HUES48 (cell line): Measurements from ENCODE around the gene PPM1N.
A peak's percentile ranks its signal among the peaks of the same experiment; 100 is the strongest.
"Not testable (repeated sequence)": the region's sequence is repeated elsewhere in the genome, so short reads cannot be mapped to it uniquely, and the experiment has no call there.

Experiments
- H3K27ac ChIP-seq: one replicate; pipeline ENCODE4 v1.7.0; 2013; ENCODE audit warnings: low read depth, low read length, inconsistent platforms
- H3K27me3 ChIP-seq: 2 replicates; pipeline ENCODE4 v1.6.1; 2013; ENCODE audit warnings: mild to moderate bottlenecking, low read length; ENCODE audit not compliant: control insufficient read depth, insufficient read depth
- H3K36me3 ChIP-seq: 2 replicates; pipeline ENCODE4 v1.6.1; 2013; ENCODE audit warnings: low read length; ENCODE audit not compliant: control insufficient read depth, insufficient read depth
- H3K4me1 ChIP-seq: 2 replicates; pipeline ENCODE4 v1.6.1; 2013; ENCODE audit warnings: mild to moderate bottlenecking, low read length; ENCODE audit not compliant: control insufficient read depth, insufficient read depth
- H3K4me3 ChIP-seq: 2 replicates; pipeline ENCODE4 v1.5.1; 2013; ENCODE audit warnings: mild to moderate bottlenecking, low read depth, low read length
- H3K9ac ChIP-seq: 2 replicates; pipeline ENCODE4 v1.6.1; 2013; ENCODE audit warnings: mild to moderate bottlenecking, low read depth, low read length, moderate library complexity
- H3K9me3 ChIP-seq: 2 replicates; pipeline ENCODE4 v1.6.1; 2013; ENCODE audit warnings: low read length; ENCODE audit not compliant: control insufficient read depth, insufficient read depth

PPM1N gene

GRCh38 chr19:45505151-45505995 is 7.1 kb downstream of the PPM1N start:
- H3K9ac ChIP-seq: no peak overlapping the region
- H3K4me3 ChIP-seq: no peak overlapping the region
- no peak overlapping the region for H3K27ac ChIP-seq

GRCh38 chr19:45505996-45506245 is 7.7 kb downstream of the PPM1N start:
- peak overlapping the region; percentile 96 for H3K27ac ChIP-seq
- no peak overlapping the region for H3K9ac ChIP-seq

More at GRCh38 chr19:45505151-45505995, 7.1 kb downstream of the PPM1N start:
- peaks cover 1% of the 10 kb centered on the region; the same call in 1 of the 2 replicates for H3K36me3 ChIP-seq
- no peaks in the 10 kb centered on the region for H3K9me3 ChIP-seq
- no peaks in the 10 kb centered on the region for H3K27me3 ChIP-seq
- peaks cover 22% of the 10 kb centered on the region for H3K4me1 ChIP-seq

GRCh38 chr19:45506246-45506988 is 8.2 kb downstream of the PPM1N start:
- Histone ChIP-seq H3K27ac (peak overlapping the region; percentile 96), H3K9me3 (no peaks in the 10 kb centered on the region), H3K4me3 (peak overlapping the region; percentile 100), H3K36me3 (peaks cover 7% of the 10 kb centered on the region), H3K4me1 (peaks cover 16% of the 10 kb centered on the region), H3K9ac (peak overlapping the region; percentile 53; the same call in 1 of the 2 replicates), H3K27me3 (no peaks in the 10 kb centered on the region)

More at GRCh38 chr19:45505996-45506245, 7.7 kb downstream of the PPM1N start:
- H3K36me3 ChIP-seq: peaks cover 5% of the 10 kb centered on the region
- H3K27me3 ChIP-seq: no peaks in the 10 kb centered on the region
- peaks cover 21% of the 10 kb centered on the region for H3K4me1 ChIP-seq
- no peaks in the 10 kb centered on the region for H3K9me3 ChIP-seq
- peak overlapping the region; percentile 100 for H3K4me3 ChIP-seq

- no peaks in the 10 kb centered on the region for H3K9me3 ChIP-seq
- peaks cover 7% of the 10 kb centered on the region for H3K36me3 ChIP-seq
- H3K4me3 ChIP-seq: peak within 1 kb of the TSS; percentile 100
- peak within 1 kb of the TSS; percentile 97 for H3K9ac ChIP-seq
- H3K27me3 ChIP-seq: no peaks in the 10 kb centered on the region
- H3K4me1 ChIP-seq: peaks cover 11% of the 10 kb centered on the region
- H3K27ac ChIP-seq: peak within 1 kb of the TSS; percentile 96
Measured at GRCh38 chr19:45506989-45507871, 9.0 kb downstream of the PPM1N start, which contains the start of gene VASP. Gene VASP (plus strand): TSS chr19:45507479. CDS start chr19:45507772, 293 bp downstream.

GRCh38 chr19:45507872-45508416 is 9.7 kb downstream of the PPM1N start:
- H3K36me3 ChIP-seq: peaks cover 10% of the 10 kb centered on the region
- H3K9ac ChIP-seq: peak overlapping the region; percentile 97
- H3K27me3 ChIP-seq: no peaks in the 10 kb centered on the region
- H3K9me3 ChIP-seq: no peaks in the 10 kb centered on the region
- H3K27ac ChIP-seq: peak overlapping the region; percentile 96
- peaks cover 11% of the 10 kb centered on the region for H3K4me1 ChIP-seq
- peak overlapping the region; percentile 100 for H3K4me3 ChIP-seq

- H3K4me1 ChIP-seq: peaks cover 11% of the 10 kb centered on the region
- H3K4me3 ChIP-seq: peak overlapping the region; percentile 100
- no peaks in the 10 kb centered on the region for H3K27me3 ChIP-seq
- H3K9ac ChIP-seq: peak overlapping the region; percentile 97
- H3K27ac ChIP-seq: peak overlapping the region; percentile 96
- peaks cover 11% of the 10 kb centered on the region for H3K36me3 ChIP-seq
- no peaks in the 10 kb centered on the region for H3K9me3 ChIP-seq
Measured at GRCh38 chr19:45508417-45508860, 10.2 kb downstream of the PPM1N start.

GRCh38 chr19:45508861-45509691 is 10.8 kb downstream of the PPM1N start:
- Histone ChIP-seq H3K9ac (peak overlapping the region; percentile 40), H3K36me3 (peaks cover 11% of the 10 kb centered on the region), H3K27me3 (no peaks in the 10 kb centered on the region), H3K9me3 (no peaks in the 10 kb centered on the region), H3K4me1 (peaks cover 11% of the 10 kb centered on the region), H3K27ac (peak overlapping the region; percentile 96), H3K4me3 (peak overlapping the region; percentile 100)

- Histone ChIP-seq H3K4me3 (peak overlapping the region; percentile 48), H3K9me3 (no peaks in the 10 kb centered on the region), H3K36me3 (peaks cover 11% of the 10 kb centered on the region), H3K4me1 (peaks cover 11% of the 10 kb centered on the region), H3K27me3 (no peaks in the 10 kb centered on the region), H3K9ac (peak overlapping the region; percentile 10; the same call in 1 of the 2 replicates), H3K27ac (peak overlapping the region; percentile 96)
Measured at GRCh38 chr19:45509692-45510015, 11.4 kb downstream of the PPM1N start.

GRCh38 chr19:45510352-45510751 is 12.1 kb downstream of the PPM1N start:
- peaks cover 11% of the 10 kb centered on the region for H3K36me3 ChIP-seq
- not testable (repeated sequence) for H3K4me3 ChIP-seq, H3K27ac ChIP-seq, H3K9ac ChIP-seq, H3K9me3 ChIP-seq, H3K27me3 ChIP-seq
- peaks cover 11% of the 10 kb centered on the region for H3K4me1 ChIP-seq

GRCh38 chr19:45511074-45511473 is 12.8 kb downstream of the PPM1N start:
- Histone ChIP-seq H3K4me3 (no peak overlapping the region), H3K36me3 (peaks cover 17% of the 10 kb centered on the region), H3K27me3 (no peaks in the 10 kb centered on the region), H3K9me3 (no peaks in the 10 kb centered on the region), H3K4me1 (peaks cover 10% of the 10 kb centered on the region), H3K27ac (no peak overlapping the region), H3K9ac (no peak overlapping the region)
